HG03196 (cell line): ENCODE measurements around the gene TBC1D4.
A peak's percentile ranks its signal among the peaks of the same experiment; 100 is the strongest.
"Not testable (repeated sequence)": the region's sequence is repeated elsewhere in the genome, so short reads cannot be mapped to it uniquely, and the experiment has no call there.

ENCODE experiments used
- ATAC-seq: cut with Tn5 transposase; IDR thresholded peaks from one replicate; pipeline ENCODE4 v1.9.1; 2021; ENCODE audit not compliant: unreplicated experiment

Gene TBC1D4

DNA sequence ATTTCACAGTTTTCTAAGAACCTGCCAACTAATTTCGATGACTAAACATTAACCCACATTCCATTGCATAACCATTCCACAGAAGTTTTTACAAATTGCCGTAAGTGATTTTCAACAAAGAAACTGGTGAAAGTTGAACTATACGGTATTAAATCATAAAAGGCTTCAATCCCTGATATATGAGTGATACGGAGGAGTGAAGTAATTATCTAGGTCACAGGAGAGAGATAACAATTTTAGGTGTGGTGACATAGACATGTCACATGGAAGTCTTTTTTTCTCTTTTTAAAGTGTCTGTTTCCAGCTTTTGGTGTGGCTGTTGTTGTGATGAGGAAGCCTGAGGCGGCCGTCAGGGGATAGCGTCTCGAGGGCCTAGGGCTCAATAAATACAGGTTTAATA lies 29.4 kb downstream of the TBC1D4 start:
- ATAC-seq = no peak

DNA sequence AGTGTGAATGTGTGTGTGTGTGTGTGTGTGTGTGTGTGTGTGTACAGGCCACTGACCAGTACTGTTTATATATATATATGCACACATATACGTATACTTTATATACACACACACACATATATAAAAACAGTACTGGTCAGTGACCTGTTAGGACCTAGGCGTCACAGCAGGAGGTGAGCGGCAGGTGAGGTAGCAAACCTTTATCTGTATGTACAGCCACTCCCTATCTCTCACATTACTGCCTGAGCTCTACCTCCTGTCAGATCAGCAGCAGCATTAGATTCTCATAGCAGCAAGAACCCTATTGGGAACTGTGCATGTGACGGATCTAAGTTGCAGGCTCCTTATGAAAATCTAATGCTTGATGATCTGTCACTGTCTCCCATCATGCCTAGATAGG lies 34.5 kb downstream of the TBC1D4 start:
- ATAC-seq = no peak

DNA sequence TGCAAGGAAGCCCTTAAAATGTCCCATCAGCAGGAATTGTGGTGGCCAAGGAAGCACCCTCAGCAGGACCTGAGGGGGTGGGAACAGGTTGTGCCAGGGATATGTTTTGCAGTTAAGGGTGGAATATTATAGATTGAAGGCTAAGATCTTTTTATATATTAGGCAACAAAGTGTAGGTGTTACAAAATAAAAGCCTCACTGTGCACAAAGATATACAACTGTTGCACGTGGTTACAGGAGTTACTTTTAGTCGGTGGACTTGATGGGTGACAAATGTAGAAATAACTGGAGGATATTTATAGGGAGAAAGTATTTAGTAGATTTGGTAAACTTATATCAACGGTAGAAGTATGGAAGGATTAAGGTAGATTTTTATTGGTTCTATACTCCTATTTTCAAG lies 35.1 kb downstream of the TBC1D4 start:
- ATAC-seq = no peak

DNA sequence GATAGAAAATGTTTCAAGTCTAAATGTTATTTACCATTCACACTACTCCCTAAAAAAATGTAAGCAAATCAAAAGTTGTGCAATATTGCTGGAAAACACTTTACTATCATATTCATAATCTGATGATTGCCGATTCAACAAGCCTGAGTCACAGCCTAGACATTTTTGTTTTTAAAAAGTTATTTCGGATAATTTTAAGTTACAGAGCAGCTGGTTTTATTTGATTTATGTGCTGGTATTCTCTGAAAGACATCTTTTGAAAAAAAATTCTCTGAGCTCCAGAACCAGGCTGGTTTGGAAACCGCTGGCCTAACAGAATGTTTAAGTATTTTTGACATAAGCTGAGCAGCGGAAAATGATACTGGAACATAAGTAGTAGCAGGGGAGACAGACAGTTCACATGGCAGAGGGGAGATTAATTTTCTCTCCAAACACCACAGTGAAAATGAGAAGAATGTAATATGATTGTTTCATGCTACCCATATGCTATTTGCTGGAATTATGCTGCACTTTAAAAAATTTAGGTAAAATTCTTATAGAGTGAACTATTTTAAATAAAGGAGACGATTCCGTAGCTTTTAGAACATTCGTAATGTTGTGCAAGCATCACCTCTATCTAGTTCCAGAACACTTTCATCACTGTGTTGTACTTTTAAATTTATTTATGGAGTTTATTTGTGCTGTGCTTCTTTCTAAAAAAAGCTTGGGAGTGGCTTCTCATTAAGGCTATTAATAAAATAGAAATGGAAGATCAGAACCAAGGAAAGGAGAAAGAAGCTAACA lies 36.1 kb downstream of the TBC1D4 start:
- no peak for ATAC-seq

GRCh38 chr13:75444016-75444415 lies 38.0 kb downstream of the TBC1D4 start:
- no peak for ATAC-seq

DNA sequence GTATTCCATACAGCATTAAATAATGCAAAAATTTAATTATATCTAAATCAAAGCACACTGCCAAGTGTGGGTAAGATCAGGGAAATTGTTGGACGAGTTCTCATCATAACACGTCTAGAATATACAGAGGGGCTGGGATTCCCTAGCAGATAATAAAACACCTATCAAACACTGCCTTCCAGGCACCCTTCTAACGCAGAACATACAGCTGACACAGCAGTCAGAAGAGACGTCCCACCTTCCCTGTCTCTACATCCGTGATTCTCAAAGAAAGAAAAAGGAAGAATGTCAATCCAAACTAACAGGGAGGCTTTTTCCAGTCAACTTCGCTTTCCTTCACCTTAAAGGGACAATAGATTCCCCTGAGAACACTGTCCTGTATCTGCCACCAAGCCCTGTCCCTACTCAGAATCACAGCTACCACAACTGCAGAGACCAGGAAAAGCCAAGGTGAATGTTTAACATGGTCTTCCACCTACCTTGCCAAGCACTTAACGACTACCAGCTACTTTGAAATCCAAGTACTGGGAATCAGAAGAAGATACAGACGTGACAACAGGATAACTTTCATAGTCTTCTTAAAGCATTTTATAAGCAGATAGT lies 38.5 kb downstream of the TBC1D4 start:
- ATAC-seq = no peak

- no peak for ATAC-seq
Observed at GRCh38 chr13:75442736-75443234, 39.2 kb downstream of the TBC1D4 start.

- ATAC-seq = no peak
Observed at GRCh38 chr13:75440100-75440499, 41.9 kb downstream of the TBC1D4 start.

- ATAC-seq = no peak
Observed at GRCh38 chr13:75437582-75438318, 44.2 kb downstream of the TBC1D4 start.

- not testable (repeated sequence) for ATAC-seq
Observed at GRCh38 chr13:75434126-75434525, 47.8 kb downstream of the TBC1D4 start.

DNA sequence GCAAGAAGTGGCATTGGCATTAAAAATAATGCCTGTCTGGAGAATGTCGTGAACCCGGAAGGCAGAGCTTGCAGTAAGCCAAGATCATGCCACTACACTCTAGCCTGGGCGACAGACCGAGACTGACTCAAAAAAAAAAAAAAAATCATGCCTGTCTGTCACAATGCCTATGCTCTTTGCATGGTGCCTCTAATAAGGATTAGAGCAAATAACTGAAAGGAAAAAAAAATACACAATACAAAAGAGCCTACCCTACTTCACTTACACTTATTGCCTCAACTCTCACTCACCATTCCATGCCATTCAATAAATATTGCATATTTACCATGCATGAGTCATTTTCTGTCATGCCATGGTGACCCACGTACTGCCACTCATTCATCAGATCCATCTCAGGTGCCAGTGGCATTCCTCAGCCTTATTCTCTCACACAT lies 49.1 kb downstream of the TBC1D4 start:
- no peak for ATAC-seq

DNA sequence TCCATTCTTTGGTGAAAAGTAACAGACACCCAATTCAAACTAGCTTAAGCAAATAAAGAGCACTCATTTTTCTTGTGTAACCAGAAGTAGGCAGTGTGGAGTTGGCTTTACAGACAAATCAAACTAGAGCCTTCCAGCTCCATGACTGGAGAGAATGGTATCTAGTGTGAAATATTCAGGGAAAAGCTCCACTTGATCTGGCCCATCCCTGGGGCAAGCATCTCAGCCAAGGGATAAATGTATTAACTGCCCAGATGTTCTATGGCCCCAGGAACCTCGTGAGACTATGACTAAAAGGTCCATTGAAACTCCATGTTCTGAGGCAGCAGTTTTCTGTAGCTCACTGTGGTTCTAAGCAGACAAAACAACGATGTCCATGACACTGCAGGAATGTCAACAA lies 49.9 kb downstream of the TBC1D4 start:
- no peak for ATAC-seq

GRCh38 chr13:75430436-75431209 lies 51.3 kb downstream of the TBC1D4 start:
- ATAC-seq = no peak

DNA sequence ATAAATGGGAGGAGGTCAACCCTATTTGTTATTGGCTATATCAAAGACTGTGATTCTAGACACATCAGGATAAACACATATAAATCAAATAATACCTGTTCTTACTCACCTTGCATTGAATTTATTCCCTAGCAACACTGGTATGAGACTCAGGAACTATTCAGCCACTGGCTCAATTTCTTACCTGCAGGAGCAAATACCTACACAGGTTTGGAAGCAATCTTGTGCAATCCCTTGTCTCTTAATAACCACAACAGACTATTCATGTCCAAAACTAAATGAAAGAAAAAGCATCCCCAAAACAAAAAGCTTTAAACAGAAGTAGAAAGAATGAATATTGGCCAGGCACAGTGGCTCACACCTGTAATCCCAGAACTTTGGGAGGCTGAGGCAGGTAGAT lies 55.5 kb downstream of the TBC1D4 start:
- ATAC-seq = no peak

DNA sequence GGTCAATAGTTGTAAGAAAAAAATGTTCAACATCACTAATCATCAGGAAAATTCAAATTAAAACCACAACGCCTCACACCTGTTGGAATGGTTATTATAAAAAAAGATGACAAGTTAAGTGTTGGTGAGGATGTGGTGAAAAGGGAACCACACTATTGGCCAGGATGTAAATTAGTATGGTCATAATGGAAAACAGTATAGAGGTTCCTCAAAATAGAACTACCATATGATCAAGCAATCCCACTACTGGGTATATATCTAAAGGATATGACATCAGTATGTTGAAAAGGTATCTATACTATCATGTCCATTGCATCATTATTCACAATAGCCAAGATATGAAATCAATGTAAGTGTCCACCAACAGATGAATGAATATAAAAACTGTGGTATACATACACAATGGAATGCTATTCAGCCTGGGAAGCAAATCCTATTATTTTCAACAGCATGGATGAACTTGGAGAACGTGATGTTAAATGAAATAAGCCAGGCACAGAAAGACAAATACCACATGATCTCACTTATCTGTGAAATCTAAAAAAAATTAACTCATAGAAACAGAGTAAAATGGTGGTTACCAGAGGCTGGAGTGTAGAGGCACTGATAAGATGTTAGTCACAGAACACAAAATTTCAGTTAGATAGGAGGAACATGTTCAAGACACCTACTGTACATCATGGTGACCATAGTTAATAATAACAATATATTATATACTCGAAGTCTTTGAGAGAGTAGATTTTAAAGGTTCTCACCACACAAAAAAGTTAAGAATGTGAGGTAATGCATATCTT lies 56.6 kb downstream of the TBC1D4 start:
- peak; percentile 81 for ATAC-seq

- no peak for ATAC-seq
Observed at GRCh38 chr13:75423946-75424345, 58.0 kb downstream of the TBC1D4 start.

GRCh38 chr13:75422028-75422427 lies 59.9 kb downstream of the TBC1D4 start:
- no peak for ATAC-seq

DNA sequence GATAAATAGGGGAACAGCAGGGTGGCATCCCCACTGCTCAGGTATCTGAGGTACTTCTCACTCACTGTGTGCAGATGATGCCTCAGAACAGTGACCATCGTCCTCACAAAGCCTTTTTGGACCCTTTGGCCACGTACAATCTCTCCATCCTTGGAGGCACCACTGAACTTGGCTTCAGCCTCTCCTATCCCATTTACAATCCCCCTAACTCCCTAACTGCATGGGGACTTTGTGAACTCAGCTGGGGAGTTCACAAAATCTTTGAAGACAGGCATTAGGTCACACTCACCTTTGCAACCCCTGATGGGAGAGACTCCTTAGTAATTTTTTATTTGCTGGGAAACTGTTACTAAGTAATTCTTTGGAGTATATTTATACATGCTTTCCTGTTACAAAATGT lies 60.8 kb downstream of the TBC1D4 start:
- no peak for ATAC-seq

DNA sequence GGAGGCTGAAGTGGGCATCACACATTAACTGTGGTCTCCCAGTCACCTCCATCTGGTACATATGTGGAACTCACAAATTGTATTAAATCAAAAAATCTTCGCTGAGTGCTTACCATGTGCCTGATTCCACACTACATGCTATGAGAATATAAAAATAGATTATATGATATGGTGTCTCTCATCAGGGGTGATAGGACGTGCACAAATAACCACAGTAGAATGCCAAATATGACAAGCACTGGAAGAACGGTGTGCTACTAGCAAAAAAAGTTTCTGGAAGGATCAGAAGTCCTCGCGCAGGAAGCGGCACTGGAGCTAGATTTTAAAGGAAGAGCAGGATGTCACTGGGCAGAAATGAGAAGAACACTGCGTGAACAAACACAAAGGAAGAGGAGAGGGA lies 62.3 kb downstream of the TBC1D4 start:
- no peak for ATAC-seq

- no peak for ATAC-seq
Observed at GRCh38 chr13:75418997-75419396, 63.0 kb downstream of the TBC1D4 start.
